Pancreas (tissue), 10 donors: ENCODE results near the gene SUSD5. TPM values are rescaled to one million over a fixed set of nuclear protein-coding genes. Genes with fewer than 3 reads are reported as not detected.

ENCODE experiments used
- ATAC-seq, 4 donors: fragments of 200-7000 bp; cut with Tn5 transposase; one replicate each; pipeline versions ENCODE4 v1.8.0 to v1.9.1; 2020; ENCODE audit warnings: mild to moderate bottlenecking in 4 of 4, moderate library complexity in 4 of 4
- DNase-seq, 6 donors: peaks; one replicate each; pipeline ENCODE4 v3.0.0-alpha.2; 2020
- FAIRE-seq: peaks from 2 replicates; lab custom pipeline; 2012; peaks lifted over from hg19 to GRCh38; lab: Jason Lieb, UNC
- H3K27ac ChIP-seq, 4 donors: fragments of 200-600 bp; sonication (generic); 1 replicate in 3 of 4; 2 replicates in 1 of 4; pipeline versions ENCODE4 v1.5.0 to v1.8.0; 2020
- H3K27me3 ChIP-seq, 4 donors: fragments of 200-600 bp; one replicate each; pipeline ENCODE4 v1.8.0; 2021
- H3K36me3 ChIP-seq, 3 donors: fragments of 200-600 bp; sonication (generic) in 1 of 3; one replicate each; pipeline versions ENCODE4 v1.5.0 to v1.8.0; 2020 to 2021
- H3K4me1 ChIP-seq, 3 donors: fragments of 200-600 bp; one replicate each; pipeline ENCODE4 v1.8.0; 2021
- H3K4me3 ChIP-seq, 4 donors: fragments of 200-600 bp; sonication (generic) in 2 of 4; one replicate each; pipeline versions ENCODE4 v1.5.0 to v1.8.0; 2020 to 2021
- H3K9me3 ChIP-seq, 4 donors: fragments of 200-600 bp; one replicate each; pipeline ENCODE4 v1.8.0; 2021
- WGBS, 2 donors: extraction: QIAGEN DNeasy Blood & Tissue Kit; methylation state at CpG; one replicate each; pipeline ENCODE4 v1.1.7; 2013; 5-methylcytosine and 5-hydroxymethylcytosine counted together
- intact Hi-C, 3 donors: fragments of 100-400 bp; cut with DNase I; formaldehyde crosslinking; loops; one replicate each; pipeline versions ENCODE4 v1.11.1 to v1.14.2; 2022
- polyA plus RNA-seq, 2 donors: library from polyadenylated mRNA; stranded (reverse); fragments of 200-250 nt; gene quantifications; one replicate each; pipeline ENCODE4 v1.2.3, GENCODE V29; 2013
- total RNA-seq, 6 donors: library from RNA; stranded (reverse); fragmentation: NEBNext Ultra II Directional in 4 of 6; extraction: Animal tissue kit (Norgen Biotek cat#: 25700) in 4 of 6; gene quantifications; one replicate each; pipeline versions ENCODE4 v1.2.1 to v1.2.4, GENCODE V29; 2021 to 2023
- TF ChIP-seq, protein P1 (sequence below), 4 donors: fragments of 200-600 bp; sonication (generic) in 3 of 4; IDR thresholded peaks; one replicate each; pipeline versions ENCODE4 v1.5.0 to v1.8.0; 2021; ENCODE audit warnings: antibody characterized with exemption in 4 of 4
- donor health status: healthy with polysubstance abuse.
- donor health status: DM: no; HTN: no; CAD: no; lungs with moderate emphysema.
- donor health status: DM: no; HTN: no; CAD: no.
- donor health status: control.
- donor health status: control.
- donor health status: Bipolar disorder and iron deficiency.
- donor health status: DM: yes; HTN: yes; CAD: no.
- donor health status: DM: no; HTN: no; CAD: no.
- donor health status: DM: no; HTN: no; CAD: no.
- donor health status: DM: yes; HTN: yes; CAD: no.

The SUSD5 gene
- total and polyA plus RNA-seq, 8 donors = 0.05 to 0.54 (median 0.21) TPM

DNA sequence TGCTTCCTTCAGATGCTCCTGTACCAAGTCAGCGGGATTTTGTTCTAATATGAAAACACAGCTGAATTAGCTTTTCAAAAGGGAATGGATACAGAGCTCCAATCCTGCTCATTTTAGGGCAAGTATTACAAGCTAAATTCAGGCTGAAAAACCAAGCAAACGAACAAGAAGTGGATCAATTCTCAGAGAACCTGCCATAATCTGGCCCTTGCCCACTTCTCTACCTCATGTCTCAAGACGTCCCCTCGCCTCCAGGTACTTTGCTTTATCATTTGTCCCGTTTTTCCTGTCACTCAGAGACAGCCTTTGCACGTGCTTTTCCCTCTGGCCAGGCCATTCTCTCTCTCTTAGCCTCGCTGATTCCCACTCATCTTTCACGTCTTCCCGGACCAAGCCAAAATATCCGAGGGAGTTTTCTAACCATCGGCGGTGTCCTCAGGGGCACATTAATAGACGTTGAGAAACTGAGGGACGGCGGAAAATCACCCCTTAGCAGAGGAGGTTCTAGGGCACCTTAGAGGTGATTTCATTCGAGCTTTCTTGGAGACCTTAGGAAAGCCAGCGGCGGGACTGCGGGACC, 654 bp downstream of the SUSD5 start:
- Histone ChIP-seq H3K4me3 (peak overlapping the region in 1 of 4 donors; percentile 28), H3K9me3 (no peaks in the 10 kb centered on the region), H3K27me3 (no peaks in the 10 kb centered on the region), H3K36me3 (no peaks in the 10 kb centered on the region), H3K27ac (no peak overlapping the region), H3K4me1 (no peaks in the 10 kb centered on the region)
- 2% methylated on average over 19 of the region's 19 CpGs for WGBS, 2 donors
- TF ChIP-seq, protein P1, sequence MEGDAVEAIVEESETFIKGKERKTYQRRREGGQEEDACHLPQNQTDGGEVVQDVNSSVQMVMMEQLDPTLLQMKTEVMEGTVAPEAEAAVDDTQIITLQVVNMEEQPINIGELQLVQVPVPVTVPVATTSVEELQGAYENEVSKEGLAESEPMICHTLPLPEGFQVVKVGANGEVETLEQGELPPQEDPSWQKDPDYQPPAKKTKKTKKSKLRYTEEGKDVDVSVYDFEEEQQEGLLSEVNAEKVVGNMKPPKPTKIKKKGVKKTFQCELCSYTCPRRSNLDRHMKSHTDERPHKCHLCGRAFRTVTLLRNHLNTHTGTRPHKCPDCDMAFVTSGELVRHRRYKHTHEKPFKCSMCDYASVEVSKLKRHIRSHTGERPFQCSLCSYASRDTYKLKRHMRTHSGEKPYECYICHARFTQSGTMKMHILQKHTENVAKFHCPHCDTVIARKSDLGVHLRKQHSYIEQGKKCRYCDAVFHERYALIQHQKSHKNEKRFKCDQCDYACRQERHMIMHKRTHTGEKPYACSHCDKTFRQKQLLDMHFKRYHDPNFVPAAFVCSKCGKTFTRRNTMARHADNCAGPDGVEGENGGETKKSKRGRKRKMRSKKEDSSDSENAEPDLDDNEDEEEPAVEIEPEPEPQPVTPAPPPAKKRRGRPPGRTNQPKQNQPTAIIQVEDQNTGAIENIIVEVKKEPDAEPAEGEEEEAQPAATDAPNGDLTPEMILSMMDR (IDR thresholded peaks at IDR 0.05) = no peak
- no peak for ATAC-seq
- intact Hi-C loops = no loop called here
- no peak for FAIRE-seq
- no peak for DNase-seq

GRCh38 chr3:33215739-33216138, 2.9 kb downstream of the SUSD5 start:
- H3K27me3 ChIP-seq = no peaks in the 10 kb centered on the region
- H3K27ac ChIP-seq = no peak overlapping the region
- no peaks in the 10 kb centered on the region for H3K9me3 ChIP-seq
- ATAC-seq = no peak
- no peak overlapping the region for H3K4me3 ChIP-seq
- no peaks in the 10 kb centered on the region for H3K36me3 ChIP-seq
- 52 to 75% methylated on average over 3 of the region's 3 CpGs for WGBS, 2 donors
- no peak for DNase-seq
- FAIRE-seq = no peak
- no peaks in the 10 kb centered on the region for H3K4me1 ChIP-seq
- intact Hi-C loops = no loop called here
- TF ChIP-seq, protein P1 (IDR thresholded peaks at IDR 0.05) = no peak

DNA sequence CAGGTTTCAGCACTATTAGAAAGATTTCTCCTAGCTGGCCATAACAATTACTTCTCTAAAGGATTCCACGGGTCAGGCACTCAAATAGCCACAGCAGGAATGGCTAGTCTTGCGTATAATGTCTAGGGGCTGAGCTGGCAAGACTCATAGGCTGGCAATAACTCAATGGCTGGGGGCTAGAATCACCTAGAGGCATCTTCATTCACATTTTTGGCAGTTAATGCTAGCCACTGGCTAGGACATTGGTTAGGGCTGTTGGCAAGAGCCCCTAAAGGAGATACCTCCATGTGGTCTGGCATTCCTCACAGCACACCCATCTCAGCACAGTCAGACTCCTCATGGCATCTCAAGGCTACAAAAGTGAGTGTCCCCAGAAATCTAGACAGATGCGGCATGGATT, 6.2 kb downstream of the SUSD5 start:
- DNase-seq (no peak), ATAC-seq (no peak), FAIRE-seq (no peak)
- Histone ChIP-seq H3K9me3 (no peaks in the 10 kb centered on the region), H3K4me1 (no peaks in the 10 kb centered on the region), H3K27ac (no peak overlapping the region), H3K27me3 (no peaks in the 10 kb centered on the region), H3K36me3 (no peaks in the 10 kb centered on the region), H3K4me3 (no peak overlapping the region)
- intact Hi-C loops = no loop called here
- WGBS, 2 donors = 82 to 85% methylated on average over 3 of the region's 3 CpGs
- TF ChIP-seq, protein P1 (IDR thresholded peaks at IDR 0.05) = no peak

DNA sequence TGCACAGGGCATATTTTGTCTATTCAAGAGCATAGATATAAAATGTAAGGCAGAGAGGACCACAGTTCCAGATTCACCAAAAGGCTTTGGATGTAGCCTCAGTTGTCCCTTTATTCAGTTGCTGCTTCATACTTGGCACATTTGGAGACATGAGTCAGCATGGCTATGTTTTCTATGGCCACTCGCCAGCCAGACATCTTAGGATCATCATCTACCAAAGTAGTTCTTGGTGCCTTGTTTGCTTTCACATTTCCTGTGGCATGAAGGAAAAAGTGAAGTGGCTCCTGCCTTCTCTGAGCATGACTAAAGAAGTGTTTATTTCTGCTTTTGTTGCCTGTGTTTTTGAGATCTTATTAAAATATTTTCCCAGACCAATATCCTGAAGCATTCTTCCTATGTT, 7.2 kb downstream of the SUSD5 start:
- Histone ChIP-seq H3K9me3 (no peaks in the 10 kb centered on the region), H3K36me3 (no peaks in the 10 kb centered on the region), H3K4me3 (no peak overlapping the region), H3K27me3 (no peaks in the 10 kb centered on the region), H3K27ac (no peak overlapping the region), H3K4me1 (no peaks in the 10 kb centered on the region)
- 67 to 78% methylated on average over 1 of the region's 1 CpG for WGBS, 2 donors
- DNase-seq (no peak), ATAC-seq (no peak), FAIRE-seq (no peak)
- TF ChIP-seq, protein P1 (IDR thresholded peaks at IDR 0.05) = no peak
- intact Hi-C loops = no loop called here

GRCh38 chr3:33209357-33209756, 9.3 kb downstream of the SUSD5 start:
- no peaks in the 10 kb centered on the region for H3K27me3 ChIP-seq
- no peak overlapping the region for H3K27ac ChIP-seq
- H3K4me3 ChIP-seq = no peak overlapping the region
- H3K4me1 ChIP-seq = no peaks in the 10 kb centered on the region
- intact Hi-C loops = no loop called here
- TF ChIP-seq, protein P1 (IDR thresholded peaks at IDR 0.05) = no peak
- no peak for ATAC-seq
- no peak for DNase-seq
- H3K9me3 ChIP-seq = no peaks in the 10 kb centered on the region
- no peaks in the 10 kb centered on the region for H3K36me3 ChIP-seq
- no peak for FAIRE-seq
